ENCODE results near the gene ASTN1.

The ASTN1 gene

GRCh38 chr1:176869577-176869976, 294.9 kb downstream of the ASTN1 start:
- DNase-seq = no peak

GRCh38 chr1:176866011-176866714, 298.3 kb downstream of the ASTN1 start:
- peak; percentile 46 for DNase-seq

- DNase-seq = no peak
Measured at GRCh38 chr1:176864211-176864610, 300.3 kb downstream of the ASTN1 start.

GRCh38 chr1:176863613-176864012, 300.9 kb downstream of the ASTN1 start:
- no peak for DNase-seq

GRCh38 chr1:176858433-176858916, 306.0 kb downstream of the ASTN1 start:
- DNase-seq = no peak

GRCh38 chr1:176857632-176858031, 306.9 kb downstream of the ASTN1 start:
- peak; percentile 11 for DNase-seq

- no peak for DNase-seq
Measured at GRCh38 chr1:176854758-176855745, 309.5 kb downstream of the ASTN1 start.

- DNase-seq = no peak
Measured at GRCh38 chr1:176854121-176854520, 310.4 kb downstream of the ASTN1 start.

- DNase-seq = no peak
Measured at GRCh38 chr1:176853503-176853902, 311.0 kb downstream of the ASTN1 start.

- DNase-seq = no peak
Measured at GRCh38 chr1:176852124-176852523, 312.4 kb downstream of the ASTN1 start.

GRCh38 chr1:176850871-176851270, 313.6 kb downstream of the ASTN1 start:
- DNase-seq = no peak

- DNase-seq = no peak
Measured at GRCh38 chr1:176849281-176849680, 315.2 kb downstream of the ASTN1 start.

- peak; percentile 24 for DNase-seq
Measured at GRCh38 chr1:176847052-176847451, 317.5 kb downstream of the ASTN1 start.

- peak; percentile 76 for DNase-seq
Measured at GRCh38 chr1:176843352-176844297, 320.9 kb downstream of the ASTN1 start.

- no peak for DNase-seq
Measured at GRCh38 chr1:176841238-176841637, 323.3 kb downstream of the ASTN1 start.

GRCh38 chr1:176839216-176839615, 325.3 kb downstream of the ASTN1 start:
- no peak for DNase-seq

- no peak for DNase-seq
Measured at GRCh38 chr1:176838276-176838995, 326.1 kb downstream of the ASTN1 start.

- DNase-seq = no peak
Measured at GRCh38 chr1:176837708-176838107, 326.8 kb downstream of the ASTN1 start.

GRCh38 chr1:176831150-176831549, 333.4 kb downstream of the ASTN1 start:
- no peak for DNase-seq

GRCh38 chr1:176829261-176829660, 335.3 kb downstream of the ASTN1 start:
- peak; percentile 43 for DNase-seq

- DNase-seq = no peak
Measured at GRCh38 chr1:176826265-176826664, 338.2 kb downstream of the ASTN1 start.

Data from fibroblast of skin of scalp (primary cell).